Sciatic nerve (tissue), 2 donors: Measurements from ENCODE around the gene SIX6. TPM values are rescaled to one million over a fixed set of nuclear protein-coding genes. Genes with fewer than 3 reads are reported as not detected.

Experiments used
- ATAC-seq: fragments of 200-7000 bp; cut with Tn5 transposase; one replicate; pipeline ENCODE4 v1.9.1; 2020; ENCODE audit warnings: mild to moderate bottlenecking, moderate library complexity
- DNase-seq: peaks from one replicate; pipeline ENCODE4 v3.0.0-alpha.2; 2020; ENCODE audit warnings: low spot score
- intact Hi-C: fragments of 100-400 bp; cut with DNase I; formaldehyde crosslinking; loops from one replicate; pipeline ENCODE4 v1.14.2; 2022
- total RNA-seq: library from RNA; stranded (reverse); fragmentation: NEBNext Ultra II Directional; extraction: Animal tissue kit (Norgen Biotek cat#: 25700); gene quantifications from one replicate; pipeline ENCODE4 v1.2.1, GENCODE V29; 2021
- donor health status: DM: no; HTN: no; CAD: no.
- donor health status: DM: no; HTN: no; CAD: no.

Gene SIX6
- total RNA-seq, 1 donor from 2014 or later = not detected

DNA sequence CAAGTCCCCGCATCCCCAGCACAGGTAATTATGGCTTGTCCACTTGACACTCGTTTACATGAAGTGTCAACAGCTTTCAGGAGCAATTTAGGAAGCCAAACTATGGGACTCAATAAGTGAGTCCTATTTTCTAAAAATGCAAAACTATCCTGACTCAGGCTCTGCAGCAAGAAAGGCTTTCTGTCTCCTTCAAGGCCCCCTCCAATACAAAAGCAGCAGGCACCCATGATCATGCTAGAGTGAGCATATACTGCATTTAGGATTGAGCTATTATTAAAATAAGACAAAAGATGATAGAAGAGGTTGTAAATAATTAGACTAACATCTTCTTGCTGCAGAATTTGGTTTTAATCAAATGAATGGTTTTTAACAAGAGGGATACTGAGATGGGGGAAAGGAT is 3.2 kb downstream of the SIX6 start:
- no peak for DNase-seq
- no peak for ATAC-seq
- intact Hi-C loops = no loop called here

DNA sequence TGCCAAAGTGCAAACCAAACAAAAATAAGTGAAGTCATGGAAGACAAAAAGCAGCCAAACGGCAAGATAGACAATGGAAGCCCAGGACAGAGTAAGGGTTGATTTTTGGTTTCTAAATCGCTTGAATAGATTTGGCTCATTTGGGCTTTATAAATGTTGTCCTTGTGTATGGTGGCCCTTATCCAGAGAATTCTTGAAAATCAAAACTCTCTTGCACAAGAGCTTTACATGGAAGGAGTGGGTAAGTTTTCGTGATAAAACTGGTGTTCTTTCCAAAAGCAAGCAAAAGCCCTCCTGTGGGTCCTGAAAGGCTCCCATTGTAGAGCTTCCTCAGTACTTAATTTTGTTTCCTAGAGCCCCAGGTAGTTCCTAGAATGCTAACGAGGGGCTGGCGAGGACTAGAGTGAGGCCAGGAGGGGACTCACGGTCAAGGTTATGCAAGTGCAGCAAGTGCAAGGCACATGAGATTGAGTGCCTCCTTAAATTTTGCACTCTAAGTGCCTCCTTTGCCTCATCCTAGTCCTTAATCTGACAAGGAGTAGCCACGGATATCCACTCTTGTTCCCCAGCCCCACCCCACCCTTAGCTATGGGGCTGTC is 4.1 kb downstream of the SIX6 start:
- ATAC-seq = no peak
- intact Hi-C loops = no loop called here
- no peak for DNase-seq

DNA sequence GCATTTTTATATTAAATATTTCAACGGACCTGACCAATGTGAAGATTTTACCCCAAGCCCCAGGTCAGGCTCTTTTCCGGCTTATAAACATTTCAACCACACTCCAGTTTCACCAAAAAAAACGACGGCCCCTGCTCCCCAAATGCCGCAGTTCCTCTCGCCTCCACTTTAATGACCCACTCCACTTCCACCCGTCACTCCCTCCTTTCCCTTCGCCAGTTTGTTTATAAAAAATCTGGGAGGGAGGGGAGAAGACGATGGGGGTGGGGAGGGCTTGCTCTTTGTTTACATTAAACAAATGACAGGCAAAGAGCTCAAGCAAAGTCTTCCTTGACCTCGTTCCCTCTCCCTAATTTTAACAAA is 5.4 kb downstream of the SIX6 start:
- ATAC-seq (peak; percentile 70), DNase-seq (no peak)
- intact Hi-C loops = no loop called here

GRCh38 chr14:60514741-60515491 is 6.0 kb downstream of the SIX6 start:
- intact Hi-C loops = no loop called here
- DNase-seq (peak; percentile 82), ATAC-seq (peak; percentile 93)

GRCh38 chr14:60515511-60516289 is 6.8 kb downstream of the SIX6 start:
- ATAC-seq (peak; percentile 69), DNase-seq (no peak)
- intact Hi-C loops = no loop called here

DNA sequence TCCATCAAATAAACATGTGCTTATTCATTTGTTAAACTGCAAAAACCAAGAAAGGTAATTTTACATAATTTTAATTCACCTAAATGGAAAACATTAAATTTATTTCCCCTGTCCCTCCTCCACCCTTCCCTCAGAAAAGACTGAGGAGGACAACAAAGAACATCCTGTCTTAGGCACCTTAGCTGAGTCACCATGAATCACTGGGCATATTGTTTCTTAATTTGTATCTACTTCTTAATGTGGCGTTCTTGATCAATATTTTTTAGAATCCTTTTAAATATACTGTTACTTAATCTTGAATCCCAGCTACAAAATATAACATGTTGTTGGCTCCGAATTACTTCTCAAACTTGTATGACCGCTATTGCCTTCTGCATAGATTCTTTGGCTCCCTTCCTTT is 23.5 kb downstream of the SIX6 start:
- DNase-seq (no peak), ATAC-seq (no peak)
- intact Hi-C loops = no loop called here

GRCh38 chr14:60537663-60538062 is 28.7 kb downstream of the SIX6 start:
- DNase-seq (no peak), ATAC-seq (no peak)
- intact Hi-C loops = no loop called here

- ATAC-seq (no peak), DNase-seq (no peak)
- intact Hi-C loops = no loop called here
These were observed 35.7 kb downstream of the SIX6 start for GRCh38 chr14:60544659-60545058.

GRCh38 chr14:60553808-60554207 is 44.9 kb downstream of the SIX6 start:
- intact Hi-C loops = no loop called here
- DNase-seq (no peak), ATAC-seq (peak; percentile 32)

GRCh38 chr14:60561845-60562746 is 53.1 kb downstream of the SIX6 start:
- DNase-seq (peak; percentile 73), ATAC-seq (peak; percentile 92)
- intact Hi-C loops = loop anchor here (2.0 kb wide), 1 partner anchor 211 kb away; no protein-coding TSS in a partner anchor

Other genes with a start within 250 kb of the SIX6 start
- gene C14orf39, start 23.1 kb upstream of the SIX6 start, total RNA-seq = 4.4 TPM
- gene SIX1, start 140.3 kb downstream of the SIX6 start, total RNA-seq = 5.2 TPM
- gene SIX4, start 215.2 kb downstream of the SIX6 start, total RNA-seq = 2.2 TPM
- gene MNAT1, start 225.6 kb downstream of the SIX6 start, total RNA-seq = 39.9 TPM